Muscle layer of colon (tissue), 2 donors: ENCODE measurements around the gene GFOD1.

Experiments
- H3K27ac ChIP-seq: one replicate; pipeline ENCODE4 v1.7.0; 2013; ENCODE audit warnings: low read depth, mild to moderate bottlenecking, low read length, moderate library complexity
- H3K27me3 ChIP-seq, 2 donors: one replicate each; pipeline ENCODE4 v1.7.0; 2013; ENCODE audit warnings: low read length in 2 of 2, mild to moderate bottlenecking in 2 of 2; ENCODE audit not compliant: insufficient read depth in 2 of 2, control insufficient read depth in 1 of 2
- H3K36me3 ChIP-seq: one replicate; pipeline ENCODE4 v1.7.0; 2013; ENCODE audit warnings: mild to moderate bottlenecking, low read length; ENCODE audit not compliant: insufficient read depth
- H3K4me1 ChIP-seq: one replicate; pipeline ENCODE4 v1.7.0; 2013; ENCODE audit warnings: mild to moderate bottlenecking, low read length; ENCODE audit not compliant: insufficient read depth
- H3K4me3 ChIP-seq, 2 donors: one replicate each; pipeline ENCODE4 v1.7.0; 2013; ENCODE audit warnings: low read length in 2 of 2, low read depth in 1 of 2, mild to moderate bottlenecking in 1 of 2, moderate library complexity in 1 of 2
- H3K9ac ChIP-seq: one replicate; pipeline ENCODE4 v1.7.0; 2013; ENCODE audit warnings: low read length
- H3K9me3 ChIP-seq: one replicate; pipeline ENCODE4 v1.7.0; 2013; ENCODE audit warnings: mild to moderate bottlenecking, low read length
- donor health status: abdominal sarcoma.
- donor health status: Adenocarcinoma of cecum.

GFOD1 gene

DNA sequence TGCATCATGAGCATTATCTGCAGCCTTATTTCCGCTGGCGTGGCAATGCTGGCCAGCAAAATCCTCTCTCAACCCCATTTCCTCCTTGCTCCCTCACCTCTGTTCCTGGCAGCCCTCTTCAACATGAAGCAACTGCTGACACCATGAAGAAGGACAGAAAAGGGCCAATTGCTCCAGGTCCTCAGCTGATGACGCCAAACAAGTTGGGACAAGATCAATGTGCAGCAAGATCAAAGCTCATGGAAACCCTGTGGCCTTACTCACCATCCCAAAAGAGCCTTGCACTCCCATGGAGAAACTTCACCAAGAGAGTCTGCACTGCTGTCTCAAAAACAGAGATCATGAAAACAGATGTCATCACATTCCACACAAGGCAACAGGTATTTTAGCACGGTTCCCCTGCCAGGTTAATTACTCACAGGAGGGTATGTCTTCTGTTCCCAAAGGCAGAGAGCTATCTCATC is 7.4 kb downstream of the GFOD1 start:
- H3K36me3 ChIP-seq = no peaks in the 10 kb centered on the region
- no peaks in the 10 kb centered on the region for H3K9me3 ChIP-seq
- H3K9ac ChIP-seq = no peak overlapping the region
- no peak overlapping the region for H3K27ac ChIP-seq
- no peaks in the 10 kb centered on the region for H3K27me3 ChIP-seq
- peaks cover 15% of the 10 kb centered on the region for H3K4me1 ChIP-seq
- H3K4me3 ChIP-seq = no peak overlapping the region

DNA sequence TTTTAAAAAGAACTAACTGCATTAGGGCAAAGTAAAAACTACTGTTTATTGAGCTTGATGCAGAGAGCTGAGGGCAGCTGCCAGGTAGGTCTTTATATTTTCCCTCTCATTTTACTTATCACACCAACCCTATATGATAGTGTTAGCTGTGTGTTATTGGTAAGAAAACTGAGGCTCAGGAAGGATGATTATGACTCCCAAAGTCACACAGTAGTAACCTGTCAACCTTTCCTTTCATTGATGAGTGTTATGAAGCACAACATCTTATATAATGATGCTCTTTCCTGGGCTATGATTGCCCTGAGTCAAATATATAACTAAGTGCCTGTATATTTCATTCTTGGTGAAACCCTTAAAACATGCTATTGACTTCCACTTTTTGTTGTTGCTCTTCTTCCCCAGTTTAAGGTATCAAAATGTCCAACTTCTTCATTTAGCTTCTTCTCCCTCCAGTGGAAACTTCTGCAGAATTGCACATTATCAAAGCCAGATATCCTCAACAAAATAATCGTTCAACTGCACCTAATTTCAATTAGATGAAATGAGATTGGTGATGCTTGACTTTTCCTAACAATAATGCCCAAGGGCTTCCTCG is 8.1 kb downstream of the GFOD1 start:
- peaks cover 8% of the 10 kb centered on the region for H3K4me1 ChIP-seq

DNA sequence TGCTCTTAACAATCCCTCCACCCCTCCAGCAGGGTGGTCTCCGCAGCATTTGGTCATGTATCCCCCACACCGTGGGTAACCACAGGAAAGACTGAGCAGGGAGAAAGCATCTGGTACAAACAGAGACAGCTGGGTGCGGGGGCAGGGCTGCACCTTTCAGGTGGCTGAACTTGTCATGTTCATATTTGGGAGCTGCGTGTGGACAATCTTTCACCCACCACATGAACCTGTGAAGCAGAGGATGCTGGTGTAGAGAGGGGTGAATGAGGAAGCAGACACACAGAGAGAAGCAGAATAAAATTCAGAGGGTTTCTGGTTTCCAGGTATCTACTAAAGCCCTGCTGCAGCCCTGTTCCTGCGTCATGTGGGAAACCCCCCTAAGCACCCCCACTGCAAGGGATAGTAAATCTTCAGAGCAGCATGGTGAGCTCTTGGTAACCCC is 8.9 kb downstream of the GFOD1 start:
- H3K4me1 ChIP-seq = peaks cover 5% of the 10 kb centered on the region

More for the DNA sequence above, 8.1 kb downstream of the GFOD1 start:
- H3K27me3 ChIP-seq = no peaks in the 10 kb centered on the region
- no peak overlapping the region for H3K27ac ChIP-seq
- no peaks in the 10 kb centered on the region for H3K36me3 ChIP-seq
- no peak overlapping the region for H3K4me3 ChIP-seq
- H3K9ac ChIP-seq = no peak overlapping the region
- H3K9me3 ChIP-seq = no peaks in the 10 kb centered on the region

DNA sequence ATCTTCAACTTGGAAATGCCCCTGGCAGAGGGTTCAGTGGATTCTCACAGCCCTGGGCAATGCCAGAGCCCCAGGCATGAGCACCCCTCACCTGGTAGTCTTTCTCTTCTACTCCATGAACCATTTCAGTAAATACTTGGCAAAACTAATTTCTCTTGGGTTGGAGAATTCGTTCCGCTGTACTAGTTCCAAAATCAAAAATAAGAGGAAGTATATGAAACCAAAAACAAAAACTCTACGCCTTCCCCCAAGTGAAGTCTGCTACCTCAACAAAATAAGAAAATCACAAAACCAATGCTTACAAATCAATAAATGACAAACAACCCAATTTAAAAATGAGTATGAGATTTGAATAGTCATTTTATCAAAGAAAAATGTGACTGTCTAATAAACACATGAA is 12.6 kb downstream of the GFOD1 start:
- Histone ChIP-seq H3K4me1 (peaks cover 8% of the 10 kb centered on the region), H3K9ac (no peak overlapping the region), H3K27ac (no peak overlapping the region), H3K36me3 (no peaks in the 10 kb centered on the region), H3K9me3 (no peaks in the 10 kb centered on the region), H3K27me3 (no peaks in the 10 kb centered on the region), H3K4me3 (no peak overlapping the region)

More for the DNA sequence above, 8.9 kb downstream of the GFOD1 start:
- H3K27ac ChIP-seq = no peak overlapping the region
- H3K9ac ChIP-seq = no peak overlapping the region
- no peaks in the 10 kb centered on the region for H3K27me3 ChIP-seq
- no peak overlapping the region for H3K4me3 ChIP-seq
- H3K9me3 ChIP-seq = no peaks in the 10 kb centered on the region
- no peaks in the 10 kb centered on the region for H3K36me3 ChIP-seq

DNA sequence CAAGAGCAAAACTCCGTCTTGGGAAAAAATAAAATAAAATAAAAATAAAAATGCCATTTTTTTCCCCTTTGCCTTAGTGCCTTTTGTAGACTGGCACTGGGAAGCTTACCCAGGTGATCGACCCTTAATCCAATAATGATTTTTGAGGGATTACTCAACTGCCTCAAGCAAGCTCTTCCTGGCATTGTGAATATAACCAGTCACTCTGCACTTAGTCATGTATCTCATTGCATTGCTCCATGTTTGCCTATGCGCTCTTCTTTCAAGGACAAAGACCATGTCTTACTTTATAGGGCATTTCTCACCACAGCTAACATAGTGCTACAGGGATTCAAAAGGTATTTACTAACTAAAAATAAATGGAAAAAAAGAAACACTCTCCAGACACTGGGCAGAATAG is 13.0 kb downstream of the GFOD1 start:
- H3K27me3 ChIP-seq = no peaks in the 10 kb centered on the region
- H3K9me3 ChIP-seq = no peaks in the 10 kb centered on the region
- H3K27ac ChIP-seq = no peak overlapping the region
- H3K36me3 ChIP-seq = no peaks in the 10 kb centered on the region
- peaks cover 8% of the 10 kb centered on the region for H3K4me1 ChIP-seq
- H3K4me3 ChIP-seq = no peak overlapping the region
- H3K9ac ChIP-seq = no peak overlapping the region

GRCh38 chr6:13473768-13474165 is 13.6 kb downstream of the GFOD1 start:
- H3K27me3 ChIP-seq = no peaks in the 10 kb centered on the region
- no peak overlapping the region for H3K27ac ChIP-seq

DNA sequence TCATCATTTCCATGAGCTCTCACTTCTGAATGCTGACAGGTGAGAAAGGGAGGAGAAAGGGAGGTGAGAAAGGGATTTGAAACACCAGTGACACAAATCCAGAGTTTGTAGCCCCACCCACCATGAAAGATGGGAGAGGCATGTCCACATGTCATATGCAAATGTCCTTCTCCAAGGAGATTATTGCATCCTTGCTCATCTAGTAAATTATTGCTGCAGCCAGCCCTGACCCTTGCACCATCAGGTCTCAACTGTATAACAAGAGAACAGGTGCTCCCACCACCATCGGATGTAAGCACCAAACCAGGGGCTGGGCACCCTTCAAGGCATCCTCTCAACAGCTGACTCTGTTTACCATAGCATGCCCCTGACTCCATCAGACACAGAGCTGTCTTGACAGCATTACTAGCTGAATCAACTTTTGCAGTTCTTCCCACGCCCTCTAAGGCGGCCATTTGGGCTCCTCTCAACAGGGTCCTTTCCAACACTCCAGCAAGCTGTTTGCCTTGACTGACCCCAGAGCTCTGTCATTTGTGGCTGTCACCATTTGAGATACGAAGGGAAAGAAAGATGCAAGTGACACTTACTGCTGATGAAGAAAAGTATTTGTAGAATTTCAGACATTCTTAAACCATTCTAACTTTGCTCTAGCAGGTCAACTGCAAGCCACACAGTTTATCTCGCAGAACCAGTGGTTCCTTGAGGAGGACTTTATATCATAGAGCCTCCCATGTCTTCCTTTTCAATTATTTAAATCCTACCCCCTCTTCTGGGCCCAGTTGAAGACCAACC is 14.2 kb downstream of the GFOD1 start:
- Histone ChIP-seq H3K27me3 (no peaks in the 10 kb centered on the region), H3K36me3 (no peaks in the 10 kb centered on the region), H3K9ac (no peak overlapping the region), H3K4me1 (peaks cover 8% of the 10 kb centered on the region), H3K4me3 (no peak overlapping the region), H3K9me3 (no peaks in the 10 kb centered on the region), H3K27ac (no peak overlapping the region)

More at GRCh38 chr6:13473768-13474165, 13.6 kb downstream of the GFOD1 start:
- H3K9me3 ChIP-seq = no peaks in the 10 kb centered on the region
- H3K9ac ChIP-seq = no peak overlapping the region
- no peak overlapping the region for H3K4me3 ChIP-seq
- no peaks in the 10 kb centered on the region for H3K36me3 ChIP-seq
- peaks cover 8% of the 10 kb centered on the region for H3K4me1 ChIP-seq

DNA sequence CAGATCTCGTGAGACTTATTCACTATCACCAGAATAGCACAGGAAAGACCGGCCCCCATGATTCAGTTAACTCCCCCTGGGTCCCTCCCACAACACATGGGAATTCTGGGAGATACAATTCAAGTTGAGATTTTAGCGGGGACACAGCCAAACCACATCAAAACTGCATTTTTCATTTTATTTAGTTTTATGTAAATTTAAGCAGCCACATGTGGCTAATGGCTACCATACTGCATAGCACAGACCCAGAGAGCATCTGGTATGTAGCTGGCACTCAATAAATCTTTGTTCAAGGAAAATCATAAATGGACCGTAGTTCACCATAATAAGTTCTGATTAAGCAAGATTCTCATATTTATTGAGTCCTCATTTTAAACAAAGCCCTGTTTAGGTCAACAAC is 15.3 kb downstream of the GFOD1 start:
- Histone ChIP-seq H3K4me3 (no peak overlapping the region), H3K36me3 (no peaks in the 10 kb centered on the region), H3K27me3 (no peaks in the 10 kb centered on the region), H3K9me3 (no peaks in the 10 kb centered on the region), H3K9ac (no peak overlapping the region), H3K4me1 (peaks cover 13% of the 10 kb centered on the region), H3K27ac (no peak overlapping the region)

DNA sequence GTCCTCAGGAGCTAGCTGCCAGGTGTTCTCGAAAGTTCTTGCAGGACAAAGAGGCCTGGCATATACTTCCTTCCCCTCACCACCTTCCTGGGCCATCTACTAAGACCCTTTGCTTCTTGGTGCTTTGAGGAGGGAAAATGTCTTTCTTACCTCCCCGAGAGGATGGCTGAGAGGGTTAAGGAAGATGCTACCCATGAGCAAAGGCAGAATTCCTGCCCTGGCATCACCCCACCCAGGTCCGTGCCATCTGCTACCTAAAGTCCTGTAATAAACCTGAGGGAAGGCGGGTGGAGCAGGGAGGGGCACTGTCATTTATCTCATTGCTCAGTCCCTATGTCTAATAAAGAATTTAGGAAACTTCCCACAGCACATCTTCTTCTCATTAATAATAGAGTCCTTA is 16.2 kb downstream of the GFOD1 start:
- no peak overlapping the region for H3K4me3 ChIP-seq
- no peak overlapping the region for H3K27ac ChIP-seq
- no peaks in the 10 kb centered on the region for H3K9me3 ChIP-seq
- no peaks in the 10 kb centered on the region for H3K36me3 ChIP-seq
- no peak overlapping the region for H3K9ac ChIP-seq
- H3K27me3 ChIP-seq = no peaks in the 10 kb centered on the region
- H3K4me1 ChIP-seq = peaks cover 19% of the 10 kb centered on the region

DNA sequence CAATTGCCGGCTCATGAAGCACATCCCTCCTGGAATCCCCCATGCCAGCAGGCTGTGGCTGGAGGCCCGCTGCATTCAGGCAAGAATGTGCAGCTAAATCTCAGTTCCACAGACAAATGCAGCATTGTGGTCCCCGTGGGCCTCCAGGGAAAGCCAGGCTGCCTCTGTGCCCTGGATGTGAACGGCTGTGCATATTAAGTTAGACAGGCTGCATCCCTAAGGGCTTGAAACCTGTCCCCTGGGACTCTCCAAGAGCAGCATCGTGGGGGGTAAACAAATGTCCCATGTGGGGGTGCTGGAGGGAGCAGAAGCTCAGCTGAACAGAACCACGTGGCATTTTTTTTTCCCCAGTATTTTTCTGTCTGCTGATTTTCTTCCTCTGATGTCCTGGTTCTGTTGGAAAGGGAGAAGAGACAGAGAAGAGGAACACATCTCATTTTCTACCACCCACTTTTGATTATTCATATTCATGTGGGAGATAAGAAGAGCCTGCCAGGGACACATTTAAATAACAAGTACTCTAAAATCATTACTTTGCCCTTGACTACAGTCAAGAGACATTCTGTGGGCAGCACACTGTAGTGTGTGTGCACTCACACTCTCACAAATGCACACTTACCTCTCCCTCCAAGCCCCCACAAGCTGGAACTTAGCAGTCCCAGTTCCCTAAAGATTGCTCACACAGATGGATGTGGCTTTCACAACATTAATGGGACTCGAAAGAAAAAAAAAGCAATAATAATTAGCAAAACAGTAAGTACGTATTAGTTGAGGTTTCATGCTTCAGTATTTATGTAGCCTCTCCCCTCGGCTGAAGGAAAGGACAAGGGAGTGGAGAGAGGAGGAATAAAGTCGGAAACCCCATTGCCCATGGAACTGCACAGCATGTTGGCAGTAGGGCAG is 16.9 kb downstream of the GFOD1 start:
- no peaks in the 10 kb centered on the region for H3K27me3 ChIP-seq
- H3K4me3 ChIP-seq = no peak overlapping the region
- no peak overlapping the region for H3K9ac ChIP-seq
- H3K4me1 ChIP-seq = peaks cover 21% of the 10 kb centered on the region
- H3K9me3 ChIP-seq = no peaks in the 10 kb centered on the region
- no peak overlapping the region for H3K27ac ChIP-seq
- H3K36me3 ChIP-seq = no peaks in the 10 kb centered on the region

DNA sequence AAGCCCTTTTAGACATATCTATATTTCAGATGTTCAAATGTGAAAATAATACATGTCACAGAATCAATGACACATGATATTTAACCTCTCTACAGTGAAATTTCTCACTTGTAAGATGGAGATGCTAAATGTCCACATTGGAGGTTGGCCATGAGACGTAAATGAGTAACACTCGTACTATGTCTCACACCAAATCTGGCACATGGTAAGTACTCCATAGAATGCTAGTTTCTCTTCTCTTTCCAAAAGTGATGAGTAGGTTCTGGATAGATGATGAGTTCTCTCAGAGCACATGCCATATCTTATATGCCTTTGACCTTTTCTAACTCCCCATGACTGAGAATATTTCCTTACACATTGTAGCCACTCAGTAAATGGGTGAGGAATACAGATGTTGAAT is 17.7 kb downstream of the GFOD1 start:
- no peak overlapping the region for H3K9ac ChIP-seq
- H3K9me3 ChIP-seq = no peaks in the 10 kb centered on the region
- no peak overlapping the region for H3K27ac ChIP-seq
- H3K27me3 ChIP-seq = no peaks in the 10 kb centered on the region
- H3K36me3 ChIP-seq = no peaks in the 10 kb centered on the region
- H3K4me1 ChIP-seq = peaks cover 24% of the 10 kb centered on the region
- H3K4me3 ChIP-seq = no peak overlapping the region
